SKM-1 treated with dmso at 0.1 percent for 144 hours (cell line): Measurements from ENCODE around the gene ATP4A.
A peak's percentile ranks its signal among the peaks of the same experiment; 100 is the strongest.

Experiments used
- DNase-seq: peaks from one replicate; lab custom pipeline; 2025; ENCODE audit not compliant: unreplicated experiment; lab: John Stamatoyannopoulos, UW

Gene ATP4A

DNA sequence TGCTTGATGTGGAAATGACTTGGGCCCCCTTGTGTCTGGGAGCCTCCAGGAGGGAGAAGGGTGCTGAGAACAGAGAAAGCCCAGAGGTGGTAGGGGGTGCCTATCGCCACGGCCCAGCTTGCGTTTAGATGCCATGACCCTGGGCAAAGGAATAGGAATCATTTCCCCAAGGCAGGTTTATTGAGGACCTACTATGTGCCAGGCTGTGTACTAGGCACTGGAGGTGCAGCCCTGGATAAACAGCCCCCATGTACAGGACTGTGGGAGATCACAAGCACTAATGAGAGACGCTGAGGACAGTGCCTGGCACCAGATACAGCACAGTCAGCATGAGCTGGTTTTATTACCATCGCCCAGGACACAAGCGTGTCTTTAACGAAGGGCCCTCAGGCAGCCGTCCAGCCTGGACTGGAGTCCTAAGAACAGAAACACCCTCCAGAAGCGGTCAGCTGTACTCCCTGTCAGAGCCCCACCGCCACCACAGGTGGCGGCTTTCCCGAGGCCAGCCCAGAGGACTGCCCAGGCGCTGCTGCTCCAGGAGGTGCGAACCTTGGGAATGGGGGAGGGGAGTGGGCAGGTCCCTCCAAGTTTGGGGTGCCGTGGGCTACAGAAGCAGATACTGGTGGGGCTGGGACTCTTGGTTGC, 13.5 kb downstream of the ATP4A start:
- DNase-seq = no peak

DNA sequence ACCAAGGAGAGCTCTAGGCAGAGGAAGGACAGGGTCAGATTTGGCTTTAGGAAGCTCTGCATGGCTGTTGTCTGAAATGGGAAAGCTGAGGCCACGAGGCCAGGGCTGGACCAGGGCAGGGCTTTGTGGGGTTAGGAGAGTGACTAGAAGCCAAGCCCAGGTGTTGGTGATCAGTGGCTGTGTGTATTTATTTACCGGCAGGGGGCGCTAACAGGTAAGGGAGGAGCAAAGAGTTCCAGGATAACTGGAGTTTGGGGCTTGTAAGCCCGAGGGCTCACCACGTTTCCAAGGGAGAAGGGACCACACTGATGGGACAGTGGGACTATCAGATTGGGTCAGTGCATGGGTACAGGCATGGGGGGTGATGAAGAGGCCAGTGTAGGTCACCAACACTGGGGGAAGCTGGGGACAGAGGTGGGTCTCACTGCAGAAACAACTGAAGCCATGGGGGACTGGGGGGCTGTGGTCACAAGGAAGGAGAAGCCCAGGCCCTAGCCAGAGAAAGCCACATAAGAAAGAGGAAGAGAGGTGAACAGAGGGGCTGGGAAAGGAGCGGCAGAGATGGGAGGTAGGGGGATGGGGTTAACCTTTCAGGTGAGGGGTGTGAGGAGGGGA, 14.2 kb downstream of the ATP4A start:
- DNase-seq = peak; percentile 31

DNA sequence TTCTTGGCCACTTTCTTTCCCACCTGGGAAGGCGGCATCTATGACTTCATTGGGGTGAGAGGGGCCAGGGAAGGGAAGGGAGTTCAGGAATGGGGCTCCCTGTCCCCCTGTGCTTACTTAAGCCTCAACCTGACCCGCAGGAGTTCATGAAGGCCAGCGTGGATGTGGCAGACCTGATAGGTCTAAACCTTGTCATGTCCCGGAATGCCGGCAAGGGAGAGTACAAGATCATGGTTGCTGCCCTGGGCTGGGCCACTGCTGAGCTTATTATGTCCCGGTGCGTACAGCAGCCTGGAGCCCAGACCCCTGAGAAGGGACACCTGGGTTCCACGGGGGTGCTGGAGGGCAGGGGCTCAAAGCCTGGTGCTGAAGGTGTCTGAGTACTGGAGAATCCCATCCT, 16.9 kb downstream of the ATP4A start:
- DNase-seq = no peak

DNA sequence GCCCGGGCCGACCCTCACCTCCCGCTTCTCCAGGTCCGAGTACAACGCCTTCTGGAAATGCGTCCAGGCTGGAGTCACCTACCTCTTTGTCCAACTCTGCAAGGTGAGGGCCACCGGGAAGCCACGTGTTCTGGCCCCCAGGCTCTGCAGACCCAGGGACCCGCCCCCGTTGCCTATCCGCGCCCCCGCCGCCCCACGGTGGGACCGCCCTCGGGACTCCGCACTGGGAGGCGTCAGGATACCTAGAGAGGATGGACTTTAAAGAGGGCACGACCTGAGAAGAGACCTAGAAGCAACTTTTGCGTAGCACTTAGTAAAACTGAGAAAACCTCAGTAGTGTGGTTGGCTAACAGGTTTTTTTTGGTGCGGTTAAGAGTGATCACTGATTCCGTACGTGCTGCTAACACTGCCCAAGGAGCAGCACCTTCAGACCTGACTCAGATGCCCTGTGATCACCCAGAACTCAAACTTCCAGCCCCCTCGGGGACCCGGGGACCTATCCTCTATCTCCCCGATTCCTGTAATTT, 17.5 kb downstream of the ATP4A start:
- no peak for DNase-seq

DNA sequence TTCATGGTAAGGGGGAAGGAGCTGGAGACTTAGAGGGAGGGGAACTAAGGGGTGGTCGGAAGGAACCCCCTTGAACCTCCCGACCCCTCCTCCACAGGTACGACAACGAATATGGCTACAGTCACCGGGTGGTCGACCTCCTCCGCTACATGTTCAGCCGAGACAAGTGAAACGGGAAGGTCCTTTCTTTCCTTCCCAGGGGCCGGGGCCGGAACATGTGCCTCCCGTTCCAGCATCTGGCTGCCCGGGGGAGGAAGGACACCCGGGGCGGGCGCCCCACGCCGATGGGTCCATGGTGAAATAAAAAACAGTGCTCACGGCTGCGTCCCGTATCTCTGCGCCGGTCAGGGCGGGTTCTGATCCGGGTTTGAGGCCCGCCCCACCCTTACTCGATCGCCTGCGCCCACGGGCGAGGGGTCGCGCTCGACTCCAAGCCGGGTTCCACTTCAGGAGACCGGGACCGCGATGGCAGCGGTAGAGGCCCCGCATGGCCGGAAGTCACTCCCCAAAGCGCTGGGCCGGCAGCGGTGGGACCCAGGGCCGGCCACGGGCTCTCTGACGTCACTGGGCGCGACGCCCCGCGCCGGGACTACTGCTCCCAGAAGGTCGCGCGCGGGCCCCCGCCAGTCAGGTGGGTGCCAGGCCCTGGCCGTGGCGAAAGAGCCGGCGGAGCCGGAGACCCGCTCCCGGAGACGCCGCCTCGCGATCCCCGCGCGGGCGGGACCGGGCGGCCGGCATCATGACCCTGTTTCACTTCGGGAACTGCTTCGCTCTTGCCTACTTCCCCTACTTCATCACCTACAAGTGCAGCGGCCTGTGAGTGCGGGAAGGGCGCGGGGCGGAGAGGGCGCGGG, 18.2 kb downstream of the ATP4A start, which contains the start of gene TMEM147:
TMEM147 (plus strand) TSS at position 626 of the 854 bp plus-strand sequence; CDS start at position 740, 114 bp downstream.
- DNase-seq = peak; percentile 89

DNA sequence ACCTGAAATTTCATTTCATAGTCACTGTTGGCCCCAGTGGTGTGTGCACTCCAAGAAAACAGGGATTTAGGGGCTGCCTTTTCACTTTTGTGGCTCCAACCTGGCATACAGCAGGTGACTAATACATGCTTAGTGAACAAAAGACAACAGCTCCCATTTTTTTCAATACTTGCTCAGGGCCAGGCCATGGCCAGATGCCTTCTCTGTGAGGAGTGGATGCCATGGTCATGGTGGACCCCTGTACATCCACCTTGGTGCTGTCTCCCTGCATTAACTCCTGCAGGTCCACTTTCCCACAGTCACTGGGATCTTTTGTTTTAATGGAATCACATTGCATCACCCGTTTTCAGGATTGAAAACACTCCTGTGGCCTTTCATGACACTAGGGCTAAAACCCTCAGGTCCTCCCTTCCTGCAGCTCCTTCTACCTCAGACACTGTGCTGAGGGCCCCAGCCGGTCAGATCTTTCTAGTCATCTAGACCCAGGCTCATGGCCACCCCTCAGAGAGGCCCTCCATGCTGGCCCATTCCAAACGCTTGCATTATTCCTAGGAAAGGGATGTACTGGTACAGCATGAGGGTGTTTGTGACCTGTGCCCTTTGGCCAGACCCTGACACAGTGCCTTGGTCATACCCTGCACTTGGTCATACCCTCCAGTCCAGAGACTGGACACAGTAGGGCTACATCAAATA, 19.2 kb downstream of the ATP4A start:
- no peak for DNase-seq

DNA sequence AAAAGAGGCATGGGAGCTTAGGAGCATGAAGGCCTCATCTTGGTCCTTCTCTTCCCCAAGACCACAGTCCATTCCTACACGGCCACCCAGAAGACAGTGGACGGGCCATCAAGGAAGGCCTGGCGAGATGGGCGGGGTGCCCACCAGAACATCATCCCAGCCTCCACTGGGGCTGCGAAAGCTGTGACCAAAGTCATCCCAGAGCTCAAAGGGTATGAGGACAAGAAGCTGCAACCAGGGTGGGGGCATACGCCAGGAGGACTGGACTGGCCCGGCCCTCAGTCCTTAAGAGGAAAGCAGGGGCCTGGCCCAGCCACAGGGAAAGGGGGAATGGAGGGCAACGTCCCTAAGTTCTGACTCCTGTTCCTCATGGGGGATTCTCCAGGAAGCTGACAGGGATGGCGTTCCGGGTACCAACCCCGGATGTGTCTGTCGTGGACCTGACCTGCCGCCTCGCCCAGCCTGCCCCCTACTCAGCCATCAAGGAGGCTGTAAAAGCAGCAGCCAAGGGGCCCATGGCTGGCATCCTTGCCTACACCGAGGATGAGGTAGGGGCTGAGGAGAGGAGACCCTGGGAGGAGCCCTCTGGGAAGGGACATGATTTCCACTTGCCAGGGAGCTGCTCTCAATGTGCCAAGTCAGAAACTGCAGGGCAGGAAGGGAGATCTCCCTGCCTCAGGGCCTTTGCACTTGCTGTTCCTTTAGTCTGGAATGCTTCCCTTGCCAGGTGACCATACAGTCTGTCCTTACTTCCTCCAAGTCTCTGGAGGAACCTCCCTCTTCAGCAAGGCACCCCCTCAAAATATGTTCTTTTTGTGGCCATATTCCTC, 20.0 kb downstream of the ATP4A start:
- DNase-seq = no peak

DNA sequence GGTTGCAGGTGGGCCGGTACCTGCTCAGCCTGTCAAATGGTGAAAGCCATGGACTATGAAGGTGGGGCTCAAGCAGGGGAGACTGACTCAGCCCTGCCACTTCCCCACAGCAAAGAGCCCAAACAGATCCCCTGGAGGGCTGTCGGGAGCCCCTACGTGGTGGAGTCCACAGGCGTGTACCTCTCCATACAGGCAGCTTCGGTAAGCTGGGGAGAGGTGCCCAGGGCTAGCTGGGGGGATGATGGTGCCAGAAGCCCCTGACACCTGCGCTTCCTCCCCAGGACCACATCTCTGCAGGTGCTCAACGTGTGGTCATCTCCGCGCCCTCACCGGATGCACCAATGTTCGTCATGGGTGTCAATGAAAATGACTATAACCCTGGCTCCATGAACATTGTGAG, 21.2 kb downstream of the ATP4A start:
- no peak for DNase-seq

DNA sequence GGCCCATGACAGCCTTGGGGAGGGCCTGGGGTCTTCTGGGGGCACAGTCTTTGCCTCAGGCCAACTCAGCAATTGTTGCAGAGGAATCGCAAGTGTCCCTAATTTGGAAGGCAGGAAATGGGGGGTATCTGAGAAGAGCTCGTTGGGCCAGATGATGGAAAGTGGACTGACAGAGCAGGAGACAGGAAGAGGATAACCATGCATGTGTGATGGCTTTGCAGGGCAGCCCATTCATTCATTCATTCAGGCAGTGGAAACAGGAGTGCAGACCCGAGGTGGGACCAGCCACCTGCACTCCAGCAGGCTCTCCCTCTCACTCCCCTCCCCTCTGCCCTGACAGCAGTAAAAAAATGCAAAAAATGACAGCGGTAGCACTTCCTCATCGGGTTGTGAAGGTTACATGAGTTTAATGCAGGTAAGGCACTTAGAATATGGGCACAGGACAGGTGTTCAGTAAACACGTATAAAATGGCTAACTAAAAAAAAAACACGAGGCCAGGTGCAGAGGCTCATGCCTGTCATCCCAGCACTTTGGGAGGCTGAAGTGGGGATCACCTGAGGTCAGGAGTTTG, 23.0 kb downstream of the ATP4A start:
- DNase-seq = no peak

DNA sequence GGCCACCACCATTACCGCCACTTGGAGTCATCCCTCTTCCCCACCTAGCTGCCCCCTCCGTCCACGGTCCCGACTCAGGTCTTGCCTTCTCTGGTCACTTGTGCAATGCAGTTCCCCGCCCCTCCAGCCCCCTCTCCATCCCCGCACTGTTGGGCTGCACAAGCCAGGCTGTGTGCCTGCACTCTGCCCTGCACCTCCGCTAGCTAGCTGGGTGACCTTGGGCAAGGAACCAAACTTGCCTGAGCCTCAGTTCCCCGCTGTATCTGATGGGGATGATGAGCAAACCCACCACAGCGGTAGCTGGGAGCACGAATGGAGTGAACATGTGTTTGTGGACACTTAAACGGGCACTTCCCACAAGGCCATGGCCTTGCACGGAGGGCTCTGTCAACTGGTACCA, 23.6 kb downstream of the ATP4A start:
- no peak for DNase-seq

DNA sequence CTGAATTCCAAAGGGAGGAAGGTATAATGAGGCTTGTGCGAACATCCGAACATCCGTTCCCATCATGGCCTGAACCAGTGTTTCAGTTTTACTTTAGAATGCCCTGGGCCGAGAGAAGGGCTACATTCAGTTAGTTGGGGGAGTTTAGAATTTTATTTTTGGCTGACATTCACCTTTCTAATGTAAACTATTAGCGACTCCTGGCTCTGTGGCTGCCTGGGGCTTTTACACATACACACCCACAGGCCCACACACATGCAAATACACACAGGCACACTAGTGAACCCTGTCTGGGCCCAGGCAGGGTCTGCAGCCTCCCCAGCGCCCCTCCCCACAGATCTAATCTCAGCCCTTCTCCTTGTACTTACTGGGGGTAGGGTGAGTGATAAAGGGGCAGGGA, 24.1 kb downstream of the ATP4A start:
- no peak for DNase-seq

DNA sequence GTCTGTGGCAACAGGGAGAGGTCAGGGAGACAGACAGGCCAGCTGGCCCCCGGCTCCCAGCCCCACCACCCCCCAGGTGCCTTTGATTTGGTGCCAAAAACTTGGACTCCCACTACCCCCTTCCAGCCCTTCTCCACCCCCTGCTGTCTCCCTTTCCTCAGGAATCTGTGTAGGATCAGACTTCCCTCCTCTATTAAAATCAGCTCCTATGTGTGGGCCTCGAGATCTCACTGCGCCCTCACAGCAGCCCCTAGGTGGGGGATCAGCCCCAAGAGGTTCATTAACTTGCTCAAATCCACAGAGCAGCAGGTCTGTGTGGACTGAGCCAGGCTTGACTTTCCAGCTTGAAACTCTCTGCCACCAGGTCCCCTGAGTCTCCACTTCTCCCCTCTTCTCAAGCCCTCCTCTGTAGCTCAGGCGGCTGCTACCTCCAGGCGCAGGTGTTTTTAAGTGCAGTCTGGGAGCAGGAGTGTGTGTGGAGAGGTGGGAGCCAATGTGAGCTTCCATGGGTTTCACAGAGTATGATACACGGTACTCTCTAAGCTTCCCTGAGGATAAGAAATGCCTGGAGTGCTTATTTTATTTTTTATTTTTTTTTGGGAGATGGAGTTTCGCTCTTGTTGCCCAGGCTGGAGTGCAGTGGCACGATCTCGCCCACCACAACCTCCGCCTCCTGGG, 28.5 kb downstream of the ATP4A start:
- DNase-seq = no peak

DNA sequence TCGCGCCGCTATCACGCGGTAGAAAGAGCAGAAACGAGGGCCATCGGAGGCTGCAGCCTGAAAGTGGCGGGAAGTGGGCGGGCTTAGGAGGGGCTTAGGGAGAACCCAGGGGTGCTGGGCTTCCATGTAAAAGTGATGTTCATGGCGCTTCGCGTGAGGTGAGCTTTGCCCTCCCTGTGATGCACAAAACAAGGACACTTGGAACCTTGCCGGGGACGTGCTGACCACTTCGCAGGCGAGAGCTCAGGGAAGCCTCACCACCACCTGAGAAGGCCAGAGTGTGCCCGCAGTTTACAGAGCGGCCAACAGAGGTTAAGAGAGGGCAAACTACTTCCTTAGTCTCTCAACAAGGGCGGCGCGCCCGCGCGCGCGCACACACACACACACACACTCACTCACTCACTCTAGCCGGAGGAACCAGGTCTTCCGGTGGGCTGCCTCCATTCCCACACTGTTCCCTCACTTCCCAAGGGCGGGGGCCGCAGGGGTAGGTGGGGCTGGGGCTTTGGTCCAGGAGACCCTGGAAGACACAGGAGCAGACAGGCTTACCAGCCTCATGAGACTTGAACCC, 29.6 kb downstream of the ATP4A start:
- DNase-seq = no peak

DNA sequence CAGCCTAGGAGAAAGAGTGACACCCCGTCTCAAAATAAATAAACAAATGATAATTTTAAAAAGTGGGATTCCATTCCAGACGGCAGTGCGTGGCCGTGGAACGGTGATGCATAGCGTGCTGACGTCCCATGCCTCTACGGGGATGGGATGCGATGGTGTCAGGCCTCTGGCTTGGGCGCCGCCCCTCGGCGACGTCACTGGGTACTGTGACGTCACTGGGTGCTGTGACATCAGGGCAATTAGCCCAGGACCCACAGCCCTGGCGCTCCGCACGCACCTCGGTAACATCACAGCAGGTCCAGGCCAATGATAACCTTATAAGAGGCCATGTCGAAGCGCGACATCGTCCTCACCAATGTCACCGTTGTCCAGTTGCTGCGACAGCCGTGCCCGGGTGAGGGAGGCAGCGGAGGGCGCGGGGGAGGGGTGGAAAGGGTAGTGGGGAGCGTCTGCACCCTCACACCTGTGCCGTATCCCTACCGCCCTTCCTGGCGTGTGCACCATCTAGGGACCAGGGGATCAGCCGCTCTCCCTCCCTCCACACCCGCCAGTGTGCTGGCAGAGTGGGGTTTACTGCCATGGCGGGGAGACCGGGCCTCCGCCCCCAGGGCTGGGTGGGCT, 30.1 kb downstream of the ATP4A start, which contains the start of gene GAPDHS:
GAPDHS (plus strand) TSS at position 256 of the 621 bp plus-strand sequence; CDS start at position 328, 72 bp downstream.
- no peak for DNase-seq

DNA sequence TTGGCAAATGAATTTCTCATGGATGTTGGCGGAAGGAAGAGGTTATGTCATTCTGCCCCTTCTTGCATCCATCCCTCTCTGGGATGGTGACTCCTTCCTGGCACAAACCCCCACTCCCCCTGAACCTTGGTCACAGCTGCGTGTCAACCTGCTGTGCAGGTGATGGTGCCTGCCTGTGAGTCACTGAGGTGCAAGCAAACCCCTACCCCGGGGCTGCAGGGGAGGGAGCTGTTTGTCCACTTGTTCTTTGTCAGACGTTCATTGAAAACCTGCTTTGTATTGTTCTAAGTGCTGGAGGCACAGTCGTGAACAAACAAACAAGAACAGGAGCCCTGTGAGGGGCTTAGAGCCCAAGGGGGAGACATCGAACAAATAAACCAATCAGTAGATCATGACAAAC, 32.2 kb downstream of the ATP4A start:
- DNase-seq = no peak

DNA sequence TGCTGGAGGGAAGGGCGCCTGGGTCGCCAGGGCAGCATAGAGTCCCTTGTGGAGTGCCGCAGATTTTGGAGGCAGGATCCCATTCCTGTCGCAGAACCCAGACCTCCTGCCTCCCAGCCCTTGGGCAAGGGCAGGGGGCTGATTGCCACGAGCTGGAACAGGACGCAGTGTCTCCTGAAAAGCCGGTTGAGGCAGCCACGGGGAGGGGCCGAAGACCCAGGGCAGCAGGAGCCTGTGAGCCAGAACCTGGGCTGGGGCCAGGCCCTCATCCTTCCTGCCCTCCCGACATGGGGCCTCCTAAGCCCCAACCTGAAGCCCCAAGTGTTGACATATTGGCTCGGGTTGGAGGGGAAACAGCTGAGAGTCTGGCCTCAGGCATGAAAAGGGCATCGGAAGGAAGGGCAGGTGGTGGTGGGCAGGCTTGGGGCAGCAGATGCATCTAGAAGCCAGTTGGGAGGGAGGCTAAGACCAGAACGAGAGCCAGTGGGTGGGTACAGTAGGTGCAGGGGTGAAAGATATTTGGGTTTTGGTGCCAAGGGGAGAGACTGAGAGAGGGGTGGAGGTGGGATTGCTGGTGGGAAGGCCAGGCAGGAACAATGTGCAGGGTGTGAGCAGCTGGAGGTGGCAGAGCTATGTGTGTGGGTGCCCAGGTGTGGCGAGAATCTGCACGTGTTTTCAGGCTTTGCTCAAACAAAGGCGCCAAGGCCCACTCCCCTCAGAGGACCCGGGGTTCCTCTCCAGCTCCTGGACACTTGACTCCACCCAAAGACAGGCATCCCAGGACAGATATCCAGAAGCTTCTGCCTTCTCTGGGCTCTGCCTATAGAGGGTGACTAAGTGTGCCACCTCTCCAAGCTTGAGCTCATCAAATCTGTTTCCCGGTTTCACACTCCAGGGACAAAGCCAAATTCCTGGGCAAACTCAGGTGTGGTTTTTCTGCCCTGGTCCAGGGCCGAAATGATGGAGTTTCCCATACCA, 33.9 kb downstream of the ATP4A start:
- DNase-seq = no peak
